ENCODE results near the gene MTM1.

Gene MTM1

DNA sequence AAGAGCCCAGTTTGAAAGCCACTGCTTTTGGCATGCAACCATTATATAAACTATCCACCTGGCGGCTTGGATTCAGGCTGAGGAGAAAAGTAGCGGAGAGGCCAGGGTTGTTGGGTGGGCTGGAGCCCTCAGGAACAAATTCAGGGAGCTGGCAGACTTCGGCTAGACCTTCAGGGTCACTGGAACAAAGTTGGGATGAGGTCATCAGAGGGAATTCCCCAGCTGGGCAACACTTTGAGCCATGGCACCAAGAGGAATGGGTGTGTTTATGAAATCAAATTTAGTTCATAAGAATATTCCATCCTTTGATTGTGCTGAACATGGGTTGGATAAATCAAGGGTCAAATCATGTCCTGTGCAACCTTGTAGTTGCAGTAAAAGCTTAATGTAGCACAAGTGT, 146.8 kb downstream of the MTM1 start:
- DNase-seq (ENCODE audit: low read depth), result no peak

GRCh38 chrX:150719621-150720020, 151.2 kb downstream of the MTM1 start:
- DNase-seq (ENCODE audit: low read depth), result no peak
